Head of caudate nucleus (tissue), 42 donors: ENCODE results near the gene CFAP74.
A peak's percentile ranks its signal among the peaks of the same experiment; 100 is the strongest.

ENCODE experiments used
- DNase-seq, 42 donors: peaks; one replicate each; pipeline versions ENCODE4 v3.0.0 to v3.0.0-alpha.2; 2020 to 2021; ENCODE audit warnings: mixed read lengths in 7 of 42
- intact Hi-C: fragments of 100-400 bp; cut with DNase I; formaldehyde crosslinking; loops from one replicate; pipeline ENCODE4 v1.15.0; 2022

Gene CFAP74

GRCh38 chr1:1926886-1927660 lies 76.5 kb downstream of the CFAP74 start:
- intact Hi-C loops: no loop called here
- no peak for DNase-seq

- intact Hi-C loops: no loop called here
- no peak for DNase-seq
Observed at GRCh38 chr1:1926346-1926811, 77.2 kb downstream of the CFAP74 start.

- intact Hi-C loops: no loop called here
- DNase-seq: no peak
Observed at GRCh38 chr1:1925437-1926345, 77.9 kb downstream of the CFAP74 start.

GRCh38 chr1:1924849-1925248 lies 78.7 kb downstream of the CFAP74 start:
- no peak for DNase-seq
- intact Hi-C loops: no loop called here

- intact Hi-C loops: no loop called here
- DNase-seq: no peak
Observed at GRCh38 chr1:1924386-1924785, 79.2 kb downstream of the CFAP74 start.

GRCh38 chr1:1922956-1923833 lies 80.4 kb downstream of the CFAP74 start:
- intact Hi-C loops: no loop called here
- no peak for DNase-seq

GRCh38 chr1:1922702-1922955 lies 81.0 kb downstream of the CFAP74 start:
- intact Hi-C loops: no loop called here

GRCh38 chr1:1921901-1922701 lies 81.5 kb downstream of the CFAP74 start:
- intact Hi-C loops: no loop called here

More at GRCh38 chr1:1922702-1922955, 81.0 kb downstream of the CFAP74 start:
- DNase-seq: no peak

GRCh38 chr1:1921459-1921862 lies 82.1 kb downstream of the CFAP74 start:
- intact Hi-C loops: no loop called here
- no peak for DNase-seq

More at GRCh38 chr1:1921901-1922701, 81.5 kb downstream of the CFAP74 start:
- no peak for DNase-seq

GRCh38 chr1:1920608-1921458 lies 82.8 kb downstream of the CFAP74 start:
- intact Hi-C loops: no loop called here
- no peak for DNase-seq

GRCh38 chr1:1920057-1920607 lies 83.5 kb downstream of the CFAP74 start:
- intact Hi-C loops: no loop called here
- DNase-seq: no peak

- DNase-seq: peak; percentile 81 to 96 (median 92)
- intact Hi-C loops: no loop called here
Observed at GRCh38 chr1:1919304-1920056, 84.1 kb downstream of the CFAP74 start.

- DNase-seq: no peak
- intact Hi-C loops: no loop called here
Observed at GRCh38 chr1:1918901-1919303, 84.7 kb downstream of the CFAP74 start, which contains the start of gene TMEM52. TSS of gene TMEM52 (minus strand) at chr1:1919279. CDS start at chr1:1919265, 14 bp downstream.

- no peak for DNase-seq
- intact Hi-C loops: no loop called here
Observed at GRCh38 chr1:1917995-1918900, 85.3 kb downstream of the CFAP74 start.

GRCh38 chr1:1917304-1917976 lies 86.1 kb downstream of the CFAP74 start:
- intact Hi-C loops: no loop called here
- no peak for DNase-seq
